Measurements from ENCODE around the gene APPL1. TPM values are rescaled to one million over a fixed set of nuclear protein-coding genes. Genes with fewer than 3 reads are reported as not detected.

The APPL1 gene
- total and polyA plus RNA-seq, 9 of the 15 experiments (the other 6 are each of a cell fraction or from before 2014, with no cell fraction given): 2.8 to 12.3 (median 7.1) TPM

- no peak for TF ChIP-seq SP2 (IDR thresholded peaks at IDR 0.05; ENCODE audit: extremely low read depth, low read depth, low read length, poor library complexity, severe bottlenecking)
- TF ChIP-seq MLX (CRISPR knock-in tag; conservative IDR thresholded peaks at IDR 0.05): 0 out of 4 replicates have a peak, but pooled peaks of 1 of the 2 experiments have one; percentile 19
- TF ChIP-seq CBX8 (IDR thresholded peaks at IDR 0.05; ENCODE audit: borderline replicate concordance, extremely low read depth, low read depth, low read length, poor library complexity, severe bottlenecking): no peak
- TF ChIP-seq ZNF239 (CRISPR knock-in tag; IDR thresholded peaks at IDR 0.05): no peak
- TF ChIP-seq ZNF780A (CRISPR knock-in tag; IDR thresholded peaks at IDR 0.05): no peak
- TF ChIP-seq PURB (CRISPR knock-in tag; IDR thresholded peaks at IDR 0.05; ENCODE audit: low read depth): no peak
- no peak for TF ChIP-seq ZBTB2 (IDR thresholded peaks at IDR 0.05)
- no peak for TF ChIP-seq ATF6 (CRISPR knock-in tag; IDR thresholded peaks at IDR 0.05)
- no peak for TF ChIP-seq E2F3 (CRISPR knock-in tag; IDR thresholded peaks at IDR 0.05)
- peak; percentile 99 for TF ChIP-seq MYNN (IDR thresholded peaks at IDR 0.05)
- TF ChIP-seq MYNN (CRISPR knock-in tag; IDR thresholded peaks at IDR 0.05): peak; percentile 88
- TF ChIP-seq XRCC4 (IDR thresholded peaks at IDR 0.05; ENCODE audit: extremely low read depth, insufficient read depth, insufficient read length): no peak
- TF ChIP-seq CBFA2T2 (conservative IDR thresholded peaks at IDR 0.05): no peak
- TF ChIP-seq ZNF561 (CRISPR knock-in tag; conservative IDR thresholded peaks at IDR 0.05): no peak
- no peak for TF ChIP-seq ATF1 (CRISPR knock-in tag; IDR thresholded peaks at IDR 0.05)
- 0 out of 2 replicates have a peak, but pooled peaks have one; percentile 6 for TF ChIP-seq ATF1 (tag; IDR thresholded peaks at IDR 0.05)
- no peak for TF ChIP-seq ATF7 (IDR thresholded peaks at IDR 0.05)
- TF ChIP-seq RNF219 (CRISPR knock-in tag; IDR thresholded peaks at IDR 0.05): no peak
- no peak for TF ChIP-seq ZNF354B (CRISPR knock-in tag; IDR thresholded peaks at IDR 0.05)
Observed at GRCh38 chr3:57227930-57228751, 612 bp downstream of the APPL1 start (continued).

Data from K562 (cell line).